Body of pancreas (tissue), 4 donors: ENCODE measurements around the gene IL17C. TPM values are rescaled to one million over a fixed set of nuclear protein-coding genes. Genes with fewer than 3 reads are reported as not detected.

Experiments
- ATAC-seq: fragments of 150-250 bp; one replicate; pipeline ENCODE4 v1.9.1; 2016
- DNase-seq, 4 donors: peaks; one replicate each; pipeline ENCODE4 v3.0.0-alpha.2; 2019
- H3K27ac ChIP-seq, 4 donors: fragments of 200-600 bp; sonication (generic); 1 replicate in 3 of 4; 2 replicates in 1 of 4; pipeline versions ENCODE4 v1.5.1 to v1.6.1; 2016 to 2019; ENCODE audit warnings: mild to moderate bottlenecking in 1 of 4, mixed read lengths in 1 of 4, moderate library complexity in 1 of 4
- H3K27me3 ChIP-seq, 2 donors: fragments of 200-600 bp; sonication (generic); one replicate each; pipeline ENCODE4 v1.6.0; 2016; ENCODE audit warnings: mild to moderate bottlenecking in 1 of 2
- H3K36me3 ChIP-seq, 2 donors: fragments of 200-600 bp; sonication (generic); replicated peaks in 1 of 2; 2 replicates each; pipeline ENCODE4 v1.5.1; 2016; ENCODE audit warnings: low read depth in 2 of 2; ENCODE audit not compliant: insufficient read depth in 1 of 2
- H3K4me1 ChIP-seq: fragments of 200-600 bp; sonication (generic); one replicate; pipeline ENCODE4 v1.6.0; 2016
- H3K4me3 ChIP-seq, 2 donors: fragments of 200-600 bp; sonication (generic); 1 replicate in 1 of 2; 2 replicates in 1 of 2; pipeline ENCODE4 v1.5.1; 2016 to 2019
- H3K9me3 ChIP-seq, 3 donors: fragments of 200-600 bp; sonication (generic); 1 replicate in 2 of 3; 2 replicates in 1 of 3; pipeline ENCODE4 v1.5.1; 2016
- CTCF ChIP-seq, 7 experiments: fragments of 450-650 bp in 4 of 7; fragments of 200-600 bp in 3 of 7; sonication (generic) in 3 of 7; IDR thresholded peaks; one replicate each; pipeline ENCODE4 v1.5.1; 2016 to 2019; ENCODE audit warnings: antibody characterized with exemption in 7 of 7
- POLR2A ChIP-seq, 3 donors: fragments of 450-650 bp; IDR thresholded peaks; one replicate each; pipeline ENCODE4 v1.6.1; 2016; ENCODE audit warnings: antibody characterized with exemption in 3 of 3, mild to moderate bottlenecking in 2 of 3
- WGBS, 2 donors: methylation state at CpG; one replicate each; pipeline ENCODE4 v1.1.5; 2017; 5-methylcytosine and 5-hydroxymethylcytosine counted together
- intact Hi-C: fragments of 100-400 bp; cut with DNase I; formaldehyde crosslinking; loops from one replicate; pipeline ENCODE4 v1.15.1; 2023
- total RNA-seq, 2 donors: library from RNA; depleted of rRNA; stranded (reverse); fragments of >200 nt; gene quantifications; one replicate each; pipeline ENCODE4 v1.1.0, GENCODE V29; 2016

Gene IL17C
- total RNA-seq, 2 donors from 2014 or later = not detected

GRCh38 chr16:88634994-88635670 is 3.2 kb upstream of the IL17C start:
- Histone ChIP-seq H3K9me3 (no peaks in the 10 kb centered on the region), H3K4me3 (no peak overlapping the region), H3K27ac (no peak overlapping the region), H3K27me3 (no peaks in the 10 kb centered on the region), H3K4me1 (peaks cover 18% of the 10 kb centered on the region), H3K36me3 (peaks cover 0 to 15% of the 10 kb centered on the region in 2 donors)
- 74 to 91% methylated on average over 25 to 27 of the region's 28 CpGs for WGBS, 2 donors
- no peak for TF ChIP-seq POLR2A (IDR thresholded peaks at IDR 0.05)
- intact Hi-C loops = no loop called here
- ATAC-seq = no peak
- DNase-seq = no peak

- TF ChIP-seq POLR2A (IDR thresholded peaks at IDR 0.05) = no peak
- no peak for TF ChIP-seq CTCF (IDR thresholded peaks at IDR 0.05)
- ATAC-seq (no peak), DNase-seq (no peak)
- H3K9me3 ChIP-seq = no peaks in the 10 kb centered on the region
- WGBS, 2 donors = 89 to 94% methylated on average over 11 to 15 of the region's 17 CpGs
- H3K4me3 ChIP-seq = no peak overlapping the region
- intact Hi-C loops = no loop called here
- peaks cover 0 to 10% of the 10 kb centered on the region in 2 donors for H3K36me3 ChIP-seq
- H3K27me3 ChIP-seq = no peaks in the 10 kb centered on the region
- no peak overlapping the region for H3K27ac ChIP-seq
- peaks cover 18% of the 10 kb centered on the region for H3K4me1 ChIP-seq
These were observed 2.6 kb upstream of the IL17C start for GRCh38 chr16:88635671-88636319.

GRCh38 chr16:88636488-88637265 is 1.7 kb upstream of the IL17C start:
- intact Hi-C loops = no loop called here
- ATAC-seq (no peak), DNase-seq (no peak)
- TF ChIP-seq CTCF (IDR thresholded peaks at IDR 0.05) = no peak
- TF ChIP-seq POLR2A (IDR thresholded peaks at IDR 0.05) = no peak
- Histone ChIP-seq H3K4me1 (peaks cover 18% of the 10 kb centered on the region), H3K27ac (no peak overlapping the region), H3K27me3 (no peaks in the 10 kb centered on the region), H3K36me3 (peaks cover 0 to 5% of the 10 kb centered on the region in 2 donors), H3K4me3 (no peak overlapping the region), H3K9me3 (no peaks in the 10 kb centered on the region)
- 81 to 92% methylated on average over 14 to 23 of the region's 23 CpGs for WGBS, 2 donors

GRCh38 chr16:88639231-88640038 is 1.1 kb downstream of the IL17C start:
- intact Hi-C loops = no loop called here
- no peak overlapping the region for H3K27ac ChIP-seq
- DNase-seq (peak; percentile 40 to 70 (median 47)), ATAC-seq (no peak)
- peaks cover 18% of the 10 kb centered on the region for H3K4me1 ChIP-seq
- TF ChIP-seq POLR2A (IDR thresholded peaks at IDR 0.05) (no peak), CTCF (IDR thresholded peaks at IDR 0.05) (no peak)
- 57 to 64% methylated on average over 31 to 45 of the region's 45 CpGs for WGBS, 2 donors
- no peak overlapping the region for H3K4me3 ChIP-seq
- no peaks in the 10 kb centered on the region for H3K9me3 ChIP-seq
- no peaks in the 10 kb centered on the region for H3K36me3 ChIP-seq
- no peaks in the 10 kb centered on the region for H3K27me3 ChIP-seq
